Endothelial cell of umbilical vein (primary cell): Measurements from ENCODE around the gene TBC1D5. TPM values are rescaled to one million over a fixed set of nuclear protein-coding genes. Genes with fewer than 3 reads are reported as not detected.

ENCODE experiments used
- BruUV-seq: library from RNA; stranded (reverse); fragments of 400-500 nt; replicated peaks from 2 replicates; lab custom pipeline; 2021; lab: Mats Ljungman, UMichigan
- CTCF ChIA-PET: fragments of 300-600, 350-600 bp; sonication (Branson Sonifier 250); formaldehyde crosslinking; loops from one replicate; lab custom pipeline; 2021; ENCODE audit warnings: antibody characterized with exemption, inconsistent platforms; lab: Charles Lee
- POLR2A ChIA-PET: fragments of 300-600, 350-600 bp; sonication (Branson Sonifier 250); formaldehyde crosslinking; loops from one replicate; lab custom pipeline; 2021; ENCODE audit warnings: antibody characterized with exemption, inconsistent platforms; lab: Charles Lee
- DNase-seq: peaks from one replicate; pipeline ENCODE4 v3.0.0-alpha.2; 2011; ENCODE audit warnings: low read depth, low spot score
- FAIRE-seq: peaks from 2 replicates; lab custom pipeline; 2011; peaks lifted over from hg19 to GRCh38; lab: Jason Lieb, UNC
- H2AFZ ChIP-seq: 2 replicates; pipeline ENCODE4 v1.6.0; 2012; ENCODE audit warnings: low read depth, low read length, control low read depth, inconsistent platforms
- H3K27ac ChIP-seq: 2 replicates; pipeline ENCODE4 v1.5.1; 2011; ENCODE audit warnings: low read depth, mild to moderate bottlenecking, control low read depth, low read length, moderate library complexity; ENCODE audit not compliant: insufficient read depth
- H3K27me3 ChIP-seq, 2 experiments: 2 replicates each; pipeline versions ENCODE4 v1.6.0 to v1.6.1; 2011; ENCODE audit warnings: low read length in 2 of 2, mixed read lengths in 1 of 2; ENCODE audit not compliant: control insufficient read depth in 2 of 2, insufficient read depth in 2 of 2
- H3K36me3 ChIP-seq, 2 experiments: 2 replicates in 1 of 2; 3 replicates in 1 of 2; pipeline ENCODE4 v1.5.1; 2011; ENCODE audit warnings: low read length in 2 of 2, mild to moderate bottlenecking in 1 of 2, moderate library complexity in 1 of 2; ENCODE audit not compliant: control insufficient read depth in 2 of 2, insufficient read depth in 2 of 2; ENCODE audit errors: extremely low read depth in 1 of 2
- H3K4me1 ChIP-seq: 3 replicates; pipeline ENCODE4 v1.5.1; 2011; ENCODE audit warnings: mild to moderate bottlenecking, low read length; ENCODE audit not compliant: control insufficient read depth, insufficient read depth; ENCODE audit errors: extremely low read depth
- H3K4me2 ChIP-seq: 2 replicates; pipeline ENCODE4 v1.6.1; 2011; ENCODE audit warnings: low read length, control low read depth, mixed read lengths; ENCODE audit not compliant: insufficient read depth
- H3K4me3 ChIP-seq, 3 experiments: fragments of 200-600 bp in 1 of 3; sonication (generic), shearing (Covaris generic) in 1 of 3; replicated peaks in 1 of 3; 2 replicates each; pipeline ENCODE4 v1.5.1; 2011 to 2016; ENCODE audit warnings: control low read depth in 3 of 3, low read length in 3 of 3, mild to moderate bottlenecking in 2 of 3, inconsistent platforms in 1 of 3, low read depth in 1 of 3, moderate library complexity in 1 of 3; ENCODE audit not compliant: insufficient read depth in 1 of 3
- H3K79me2 ChIP-seq: 2 replicates; pipeline ENCODE4 v1.6.0; 2012; ENCODE audit warnings: low read length, inconsistent platforms; ENCODE audit not compliant: control insufficient read depth, insufficient read depth
- H3K9ac ChIP-seq: replicated peaks from 2 replicates; pipeline ENCODE3; 2011; ENCODE audit warnings: low read length, control low read depth; ENCODE audit not compliant: insufficient read depth; ENCODE audit errors: extremely low read depth
- H3K9me1 ChIP-seq: replicated peaks from 3 replicates; pipeline ENCODE4 v1.6.0; 2011; ENCODE audit warnings: mild to moderate bottlenecking, low read length; ENCODE audit not compliant: control insufficient read depth, insufficient read depth; ENCODE audit errors: extremely low read depth
- H3K9me3 ChIP-seq: replicated peaks from 2 replicates; pipeline ENCODE4 v1.5.1; 2012; ENCODE audit warnings: low read length, inconsistent platforms; ENCODE audit not compliant: control insufficient read depth, insufficient read depth
- H4K20me1 ChIP-seq: replicated peaks from 2 replicates; pipeline ENCODE3; 2011; ENCODE audit warnings: mild to moderate bottlenecking, low read length; ENCODE audit not compliant: control insufficient read depth, insufficient read depth; ENCODE audit errors: extremely low read depth
- CTCF ChIP-seq, 2 donors: IDR thresholded peaks; 1 replicate in 1 of 2; 2 replicates in 1 of 2; pipeline ENCODE4 v1.5.1; 2011; ENCODE audit warnings: low read length in 2 of 2, mild to moderate bottlenecking in 2 of 2, moderate library complexity in 2 of 2, control low read depth in 1 of 2, inconsistent platforms in 1 of 2, low read depth in 1 of 2; ENCODE audit not compliant: insufficient read depth in 1 of 2; ENCODE audit errors: extremely low read depth in 1 of 2
- EZH2 ChIP-seq: IDR thresholded peaks from 2 replicates; pipeline ENCODE4 v1.6.1; 2012; ENCODE audit warnings: borderline replicate concordance, low read depth, mild to moderate bottlenecking, moderate library complexity, low read length, inconsistent platforms; ENCODE audit not compliant: severe bottlenecking
- FOS ChIP-seq: IDR thresholded peaks from 2 replicates; pipeline ENCODE4 v1.6.1; 2011; ENCODE audit warnings: mild to moderate bottlenecking, low read length, moderate library complexity, borderline replicate concordance; ENCODE audit not compliant: insufficient read depth
- GATA2 ChIP-seq: IDR thresholded peaks from 2 replicates; pipeline ENCODE4 v1.7.0; 2011; ENCODE audit warnings: low read depth, mild to moderate bottlenecking, moderate library complexity, mixed read lengths, low read length; ENCODE audit not compliant: insufficient read length, insufficient read depth
- JUN ChIP-seq: IDR thresholded peaks from 2 replicates; pipeline ENCODE4 v1.6.1; 2011; ENCODE audit warnings: borderline replicate concordance, low read depth; ENCODE audit not compliant: insufficient read length, insufficient read depth
- MAX ChIP-seq: IDR thresholded peaks from 2 replicates; pipeline ENCODE4 v1.6.1; 2011; ENCODE audit not compliant: insufficient read depth, insufficient read length
- MYC ChIP-seq: IDR thresholded peaks from one replicate; pipeline ENCODE4 v1.6.1; 2011; ENCODE audit warnings: mild to moderate bottlenecking, low read depth, low read length
- POLR2A ChIP-seq: IDR thresholded peaks from 2 replicates; pipeline ENCODE4 v1.6.1; 2012; ENCODE audit warnings: low read depth, mild to moderate bottlenecking, control low read depth, low read length
- POLR2AphosphoS5 ChIP-seq: IDR thresholded peaks from 2 replicates; pipeline ENCODE4 v1.6.1; 2012; ENCODE audit warnings: low read depth, mild to moderate bottlenecking, control low read depth, low read length, moderate library complexity; ENCODE audit not compliant: insufficient read depth
- dilution Hi-C: fragments of 300-500 bp; cut with MboI; formaldehyde crosslinking; loops from one replicate; pipeline ENCODE4 v1.15.0; 2019; ENCODE audit warnings: low sequenced_read_pairs; ENCODE audit not compliant: extremely low pct_ligation_motif_present
- intact Hi-C: fragments of 100-400 bp; cut with micrococcal nuclease; formaldehyde crosslinking; loops from one replicate; pipeline ENCODE4 v1.10.0; 2022
- polyA plus RNA-seq, 4 experiments: library from polyadenylated mRNA; depleted of rRNA in 3 of 4; stranded (reverse) in 3 of 4; unstranded in 1 of 4; fragments of >200 nt; gene quantifications; 2 replicates each; pipeline versions ENCODE4 v1.2.1 to v1.2.3, GENCODE V29; 2011 to 2012; ENCODE audit warnings: missing spikeins in 1 of 4
- total RNA-seq: library from RNA; stranded (reverse); gene quantifications from 2 replicates; pipeline ENCODE4 v1.2.3, GENCODE V29; 2021

The TBC1D5 gene
- total and polyA plus RNA-seq, 2 donors (not counting 3 experiments of a cell fraction or from before 2014, with no cell fraction given): 17.5 to 44.7 TPM

- H3K9me3 ChIP-seq: no peaks in the 10 kb centered on the region
- no peak overlapping the region for H3K9ac ChIP-seq
- peak; percentile 62 for DNase-seq
- H4K20me1 ChIP-seq: no peaks in the 10 kb centered on the region
- TF ChIP-seq POLR2A (no peak), GATA2 (no peak), CTCF (IDR thresholded peaks at IDR 0.05; ENCODE audit: extremely low read depth in 1 of 2, insufficient read depth in 1 of 2, low read depth in 1 of 2, low read length in 2 of 2) (no peak), MYC (no peak), FOS (no peak), EZH2 (no peak), POLR2AphosphoS5 (no peak), JUN (no peak), MAX (no peak)
- peak overlapping the region; percentile 5 for H3K4me2 ChIP-seq
- intact Hi-C loops (no loop called here), dilution Hi-C loops (no loop called here)
- H3K27ac ChIP-seq: no peak overlapping the region
- H3K4me1 ChIP-seq: peaks cover 5% of the 10 kb centered on the region
- ChIA-PET POLR2A (no interaction called here), CTCF (interaction anchor here (1.0 to 2.8 kb wide), 2 partner anchors 19 to 59 kb away, joined by 3 to 12 read pairs; no protein-coding TSS in a partner anchor)
- H3K9me1 ChIP-seq: no peaks in the 10 kb centered on the region
- H3K4me3 ChIP-seq: no peak overlapping the region
- no peak overlapping the region for H2AFZ ChIP-seq
- no peaks in the 10 kb centered on the region for H3K27me3 ChIP-seq
- peak; percentile 26 for FAIRE-seq
- H3K36me3 ChIP-seq: no peaks in the 10 kb centered on the region
- H3K79me2 ChIP-seq: no peaks in the 10 kb centered on the region
- BruUV-seq: no TSS peak
Measured at GRCh38 chr3:17585394-17586325, 156.8 kb downstream of the TBC1D5 start.
